C1 segment of cervical spinal cord (tissue), 14 donors: Measurements from ENCODE around the gene HSFX3.
"Not testable (repeated sequence)": the region's sequence is repeated elsewhere in the genome, so short reads cannot be mapped to it uniquely, and the experiment has no call there.

Experiments
- DNase-seq, 14 donors: peaks; one replicate each; lab custom pipeline; 2025; lab: John Stamatoyannopoulos, UW

Gene HSFX3, protein sequence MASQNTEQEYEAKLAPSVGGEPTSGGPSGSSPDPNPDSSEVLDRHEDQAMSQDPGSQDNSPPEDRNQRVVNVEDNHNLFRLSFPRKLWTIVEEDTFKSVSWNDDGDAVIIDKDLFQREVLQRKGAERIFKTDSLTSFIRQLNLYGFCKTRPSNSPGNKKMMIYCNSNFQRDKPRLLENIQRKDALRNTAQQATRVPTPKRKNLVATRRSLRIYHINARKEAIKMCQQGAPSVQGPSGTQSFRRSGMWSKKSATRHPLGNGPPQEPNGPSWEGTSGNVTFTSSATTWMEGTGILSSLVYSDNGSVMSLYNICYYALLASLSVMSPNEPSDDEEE

DNA sequence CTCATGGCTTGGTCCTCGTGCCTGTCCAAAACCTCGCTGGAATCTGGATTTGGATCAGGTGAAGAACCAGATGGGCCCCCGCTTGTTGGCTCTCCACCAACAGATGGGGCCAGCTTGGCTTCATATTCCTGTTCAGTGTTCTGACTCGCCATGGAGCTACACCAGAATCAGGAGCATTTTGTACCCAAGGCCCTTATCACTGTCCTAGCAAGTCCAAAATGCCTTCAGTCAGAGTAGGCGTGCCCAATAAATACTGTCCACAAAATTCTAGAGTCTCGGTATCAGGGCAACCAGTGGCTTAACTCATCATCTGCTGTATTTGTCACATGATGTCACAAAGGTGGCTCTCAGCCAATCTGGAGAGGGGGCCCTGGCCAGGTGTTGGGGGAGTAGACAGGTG is at the start of gene HSFX3:
Gene HSFX3, minus strand, starts transcription at position 224 of the 400 bp plus-strand sequence. Its CDS starts 72 bp downstream, at position 152.
- DNase-seq, result not testable (repeated sequence)

DNA sequence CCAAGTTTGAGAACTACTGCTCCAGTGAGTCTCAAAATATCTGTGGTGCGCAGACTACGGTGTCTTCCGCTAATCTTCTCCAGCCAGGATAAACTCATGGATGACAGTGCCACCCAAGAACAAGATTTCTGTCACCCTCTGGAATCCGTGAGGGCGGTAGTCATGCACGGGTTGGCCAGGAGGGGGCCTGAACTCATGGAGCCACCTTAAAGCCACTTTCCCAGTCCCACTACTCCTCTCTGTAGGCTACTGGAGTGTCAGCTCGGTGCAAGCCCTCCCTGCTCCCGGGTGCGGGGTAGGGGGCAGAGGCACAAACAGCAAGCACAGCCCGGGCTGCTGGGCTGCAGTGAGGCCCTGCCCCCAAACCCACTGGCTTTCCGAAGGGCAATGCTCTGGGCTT is 48.9 kb upstream of the HSFX3 start:
- not testable (repeated sequence) for DNase-seq

DNA sequence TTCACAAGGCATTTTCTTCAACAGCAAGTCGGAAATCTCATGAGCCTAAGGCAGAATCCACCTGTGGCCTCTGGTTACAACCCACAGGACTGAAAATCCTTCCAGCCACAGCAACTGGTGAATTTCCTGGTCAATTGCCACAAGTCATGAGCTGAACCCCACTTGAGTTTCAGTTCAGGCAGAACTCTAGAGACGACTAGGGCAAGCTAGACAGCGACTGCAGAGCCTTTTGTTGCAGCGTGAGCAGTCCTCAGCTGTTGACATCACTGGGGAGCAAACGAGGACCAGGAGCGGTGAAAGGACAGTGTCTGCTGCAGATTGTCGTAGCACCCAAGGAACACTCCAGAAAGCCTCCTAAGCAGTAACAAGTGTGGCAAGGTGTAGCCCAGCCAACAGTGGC is 46.2 kb upstream of the HSFX3 start:
- not testable (repeated sequence) for DNase-seq

- not testable (repeated sequence) for DNase-seq
Measured at GRCh38 chrX:149595214-149595613, 45.5 kb upstream of the HSFX3 start, which contains the start of gene HSFX2. TSS of gene HSFX2 (minus strand) at chrX:149595314. CDS start at chrX:149594700, 614 bp downstream.

DNA sequence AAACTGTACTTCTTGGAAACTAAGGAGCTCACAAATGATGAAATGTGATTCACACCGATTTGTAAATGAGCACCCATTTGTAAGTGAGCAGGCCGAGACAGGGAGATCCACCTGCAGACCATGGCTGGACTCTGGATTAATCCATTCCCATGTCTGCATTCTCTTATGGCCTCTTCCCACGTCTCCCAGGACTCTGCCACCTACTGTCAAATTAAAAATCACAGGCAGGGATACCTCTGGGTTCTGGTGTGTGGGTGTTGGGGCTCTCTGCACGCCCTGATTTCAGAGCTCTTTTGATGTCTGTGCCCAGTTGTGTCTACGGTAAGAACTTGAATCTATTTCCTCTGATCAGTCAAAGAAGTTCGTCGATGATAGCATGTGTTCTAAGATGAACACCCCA is 41.3 kb upstream of the HSFX3 start:
- not testable (repeated sequence) for DNase-seq

GRCh38 chrX:149587359-149587758 is 37.6 kb upstream of the HSFX3 start, which contains the start of gene MAGEA9B:
TSS of gene MAGEA9B (minus strand) at chrX:149587459. CDS start at chrX:149583179, 4,280 bp downstream.
- DNase-seq, result not testable (repeated sequence)

DNA sequence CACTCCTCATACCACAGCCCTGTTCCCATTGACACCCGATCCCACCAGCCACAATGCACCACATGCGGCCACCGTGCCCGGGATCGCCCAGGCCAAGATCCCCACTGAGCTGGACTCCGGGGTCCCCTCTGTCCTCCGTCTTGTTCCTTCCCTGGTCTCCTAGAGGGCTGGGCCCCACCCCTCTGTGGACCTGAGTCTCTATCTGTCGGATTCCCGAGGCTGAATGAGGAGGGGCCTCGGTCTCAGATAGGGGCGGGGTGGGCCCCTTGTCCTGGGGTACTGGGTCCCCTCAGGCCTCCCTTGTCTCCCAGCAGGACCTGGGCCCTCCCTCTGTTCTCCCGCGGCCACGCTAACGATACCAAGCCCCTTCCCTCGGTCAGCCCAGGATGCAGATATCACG is 35.9 kb upstream of the HSFX3 start:
- DNase-seq, result not testable (repeated sequence)

GRCh38 chrX:149573456-149573855 is 23.7 kb upstream of the HSFX3 start:
- not testable (repeated sequence) for DNase-seq

GRCh38 chrX:149572743-149573142 is 23.0 kb upstream of the HSFX3 start:
- DNase-seq, result no peak

DNA sequence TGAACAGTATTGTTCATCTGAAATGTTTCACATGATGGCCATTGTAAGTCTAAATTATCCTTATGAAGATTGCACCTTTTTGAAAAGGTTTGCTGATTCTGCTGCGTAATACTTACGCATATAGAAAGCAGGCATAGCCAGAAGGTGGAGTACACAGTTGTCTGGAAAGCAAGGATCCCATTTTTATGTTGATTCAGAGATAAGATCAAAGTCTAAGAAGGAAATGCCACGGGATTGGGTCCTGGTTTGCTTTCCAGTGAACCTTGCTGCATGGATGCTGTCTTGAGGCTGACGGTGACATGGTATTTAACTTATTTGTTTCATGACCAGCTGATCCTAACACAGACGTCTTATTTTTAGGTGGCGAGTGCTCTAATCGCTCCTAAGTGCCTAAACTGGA is 22.0 kb upstream of the HSFX3 start:
- no peak for DNase-seq

GRCh38 chrX:149570668-149571067 is 20.9 kb upstream of the HSFX3 start:
- DNase-seq, result no peak

- DNase-seq, result no peak
Measured at GRCh38 chrX:149569770-149570169, 20.0 kb upstream of the HSFX3 start.

GRCh38 chrX:149568701-149569296 is 19.1 kb upstream of the HSFX3 start:
- DNase-seq, result peak in 1 of 14 donors; percentile 0

- no peak for DNase-seq
Measured at GRCh38 chrX:149567621-149568417, 18.1 kb upstream of the HSFX3 start.

DNA sequence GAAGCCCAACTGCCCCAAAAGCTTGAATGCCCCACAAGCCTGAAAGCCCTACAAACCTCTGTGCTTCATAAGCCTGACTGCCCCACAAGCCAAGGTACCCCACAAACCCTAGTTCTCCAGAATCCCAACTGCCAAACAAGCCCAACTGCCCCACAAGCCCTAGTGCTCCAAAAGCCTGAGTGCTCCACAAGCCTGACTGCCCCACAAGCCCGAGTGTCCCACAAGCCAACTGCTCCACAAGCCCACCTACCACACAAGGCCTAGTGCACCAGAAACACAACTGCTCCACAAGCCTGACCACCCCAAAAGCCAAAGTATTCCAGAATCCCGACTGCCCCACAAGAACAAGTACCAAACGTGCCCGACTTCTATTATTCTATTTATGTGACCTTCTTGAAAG is 13.6 kb upstream of the HSFX3 start:
- no peak for DNase-seq

DNA sequence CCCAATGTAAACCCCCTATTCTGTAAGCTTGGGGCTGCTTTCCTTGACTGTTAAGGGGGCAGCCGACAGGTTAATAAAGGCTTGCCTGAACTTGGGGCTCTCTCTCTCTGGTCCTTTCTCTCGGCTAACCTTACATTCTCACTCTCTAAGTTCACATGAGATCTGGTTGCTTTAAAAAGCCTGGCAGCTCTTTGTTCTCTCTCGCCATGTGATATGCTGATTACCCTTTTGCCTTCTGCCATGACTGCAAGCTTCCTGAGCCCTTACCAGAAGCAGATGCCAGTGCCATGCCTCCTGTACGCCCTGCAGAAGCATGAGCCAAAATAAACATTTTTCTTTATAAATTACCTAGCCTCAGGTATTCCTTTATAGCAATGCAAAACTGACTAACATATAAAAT is 5.5 kb upstream of the HSFX3 start:
- not testable (repeated sequence) for DNase-seq

- not testable (repeated sequence) for DNase-seq
Measured at GRCh38 chrX:149551939-149552248, 2.2 kb upstream of the HSFX3 start.

DNA sequence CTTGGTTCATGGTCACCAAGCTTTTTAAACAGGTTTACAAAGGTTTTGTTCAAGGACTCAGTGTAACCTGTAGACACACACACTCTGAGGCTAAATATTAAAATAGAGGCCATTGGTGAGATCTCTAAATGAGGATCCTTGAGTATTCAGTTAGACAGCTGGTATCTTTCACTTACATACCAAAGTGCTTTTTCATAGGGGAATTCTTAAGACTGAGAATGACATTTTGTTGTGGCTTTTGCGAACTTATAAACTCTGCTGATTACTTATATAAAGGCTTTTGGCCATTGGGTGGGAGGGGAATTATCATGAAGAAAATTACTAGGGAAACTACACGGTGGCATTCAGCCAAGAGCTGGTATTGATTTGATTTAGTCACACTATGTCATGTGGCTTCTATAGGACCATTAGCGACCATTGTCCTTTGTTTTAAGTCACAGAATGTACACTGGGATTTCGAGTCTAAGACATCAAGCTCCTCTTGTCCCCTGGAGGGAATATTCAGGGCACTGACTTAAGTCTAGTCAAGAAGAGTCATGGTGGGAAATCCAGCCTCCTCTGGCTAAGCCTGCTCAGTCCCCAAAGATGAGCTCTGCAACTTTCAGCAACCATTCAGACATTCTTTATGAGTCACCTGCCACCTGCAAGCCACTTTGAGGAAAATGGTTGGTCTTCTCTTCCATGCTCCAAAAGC is 1.7 kb upstream of the HSFX3 start:
- DNase-seq, result not testable (repeated sequence)

- DNase-seq, result not testable (repeated sequence)
Measured at GRCh38 chrX:149550454-149550853, 730 bp upstream of the HSFX3 start.

DNA sequence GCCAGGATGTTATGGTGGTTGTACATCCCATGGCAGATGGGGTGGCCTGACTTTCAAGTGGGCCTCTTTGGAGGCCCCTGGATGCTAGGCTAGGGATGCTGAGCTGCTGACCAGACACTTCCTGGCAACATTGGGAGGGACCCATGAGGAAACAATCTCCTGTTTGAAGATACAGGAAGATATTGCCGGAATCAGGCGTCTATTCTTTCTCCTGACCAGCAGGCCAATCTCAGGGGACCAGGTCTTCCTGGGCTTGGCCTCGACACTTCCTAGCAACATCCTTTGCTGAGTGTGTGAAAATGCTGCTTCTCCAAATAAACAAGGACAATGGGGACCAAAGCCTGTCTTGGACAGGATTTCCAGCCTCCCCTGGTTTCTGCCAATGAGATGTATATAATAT is 1.9 kb downstream of the HSFX3 start:
- not testable (repeated sequence) for DNase-seq

DNA sequence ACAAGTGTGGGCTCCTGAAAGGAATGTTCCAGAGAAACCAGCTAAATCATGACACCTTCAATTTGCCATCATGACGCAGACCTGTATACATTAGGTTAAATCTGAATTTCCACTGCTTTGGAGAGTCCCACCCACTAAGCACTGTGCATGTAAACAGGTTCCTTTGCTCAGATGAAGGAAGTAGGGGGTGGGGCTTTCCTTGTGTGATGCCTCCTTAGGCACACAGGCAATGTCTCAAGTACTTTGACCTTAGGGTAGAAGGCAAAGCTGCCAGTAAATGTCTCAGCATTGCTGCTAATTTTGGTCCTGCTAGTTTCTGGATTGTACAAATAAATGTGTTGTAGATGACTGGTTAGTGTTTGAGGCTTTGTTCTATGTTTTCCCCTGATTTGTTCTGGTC is 2.8 kb downstream of the HSFX3 start:
- DNase-seq, result not testable (repeated sequence)
